GM12892 (cell line): ENCODE results near the gene HERC3.

Source experiments
- POLR2A ChIP-seq: IDR thresholded peaks from 2 replicates; pipeline ENCODE4 v1.6.1; 2011; ENCODE audit warnings: low read depth, low read length, control low read depth
- POLR2AphosphoS5 ChIP-seq: IDR thresholded peaks from 2 replicates; pipeline ENCODE4 v1.6.1; 2011; ENCODE audit warnings: low read depth, low read length, control low read depth
- TAF1 ChIP-seq: IDR thresholded peaks from 2 replicates; pipeline ENCODE4 v1.6.1; 2011; ENCODE audit warnings: low read depth, mild to moderate bottlenecking, control low read depth, low read length, borderline replicate concordance

- TF ChIP-seq POLR2AphosphoS5 = no peak
- no peak for TF ChIP-seq POLR2A
- TF ChIP-seq TAF1 = no peak
Measured at GRCh38 chr4:88573276-88573980, 18.9 kb upstream of the HERC3 start.
